ENCODE data around the gene PCGF2.

GRCh38 chr17:38794221-38794620 lies 46.1 kb upstream of the PCGF2 start:
- no peak for TF ChIP-seq TSHZ2 (CRISPR knock-in tag; IDR thresholded peaks at IDR 0.05)
- TF ChIP-seq ZNF70 (CRISPR knock-in tag; IDR thresholded peaks at IDR 0.05): no peak
- TF ChIP-seq ISL1 (CRISPR knock-in tag; IDR thresholded peaks at IDR 0.05): no peak
- no peak for TF ChIP-seq TCF4 (CRISPR knock-in tag; IDR thresholded peaks at IDR 0.05; ENCODE audit: borderline replicate concordance)
- TF ChIP-seq ZC3H10 (CRISPR knock-in tag; IDR thresholded peaks at IDR 0.05): no peak
- TF ChIP-seq ZFP30 (CRISPR knock-in tag; IDR thresholded peaks at IDR 0.05): no peak
- no peak for TF ChIP-seq ARNTL (CRISPR knock-in tag; IDR thresholded peaks at IDR 0.05; ENCODE audit: borderline replicate concordance, low read depth)
- TF ChIP-seq ZFP3 (CRISPR knock-in tag; IDR thresholded peaks at IDR 0.05): no peak
- TF ChIP-seq CSRNP3 (CRISPR knock-in tag; IDR thresholded peaks at IDR 0.05): no peak
- no peak for TF ChIP-seq ZNF565 (CRISPR knock-in tag; conservative IDR thresholded peaks at IDR 0.05; ENCODE audit: low read depth)

Data from SK-N-SH treated with all-trans-retinoic acid at 6 μM for 48 hours (cell line).